Kidney (tissue), 14 donors: ENCODE results near the gene TRIM32. TPM values are rescaled to one million over a fixed set of nuclear protein-coding genes. Genes with fewer than 3 reads are reported as not detected.

Experiments
- DNase-seq, 5 donors: peaks; one replicate each; pipeline ENCODE4 v3.0.0-alpha.2; 2013 to 2020
- FAIRE-seq: peaks from 2 replicates; lab custom pipeline; 2012; peaks lifted over from hg19 to GRCh38; lab: Jason Lieb, UNC
- H3K27ac ChIP-seq, 2 donors: one replicate each; pipeline ENCODE4 v1.7.0; 2013; ENCODE audit warnings: low read depth in 2 of 2, low read length in 2 of 2, inconsistent platforms in 1 of 2
- H3K27me3 ChIP-seq: one replicate; pipeline ENCODE4 v1.7.1; 2013; ENCODE audit warnings: low read length, inconsistent platforms; ENCODE audit not compliant: control insufficient read depth, insufficient read depth
- H3K36me3 ChIP-seq, 3 donors: one replicate each; pipeline versions ENCODE4 v1.7.0 to v1.7.1; 2013; ENCODE audit warnings: low read length in 3 of 3, control low read depth in 1 of 3, inconsistent platforms in 1 of 3; ENCODE audit not compliant: insufficient read depth in 3 of 3, control insufficient read depth in 2 of 3
- H3K4me1 ChIP-seq, 3 donors: one replicate each; pipeline versions ENCODE4 v1.7.0 to v1.7.1; 2013; ENCODE audit warnings: low read length in 3 of 3, inconsistent platforms in 1 of 3, low read depth in 1 of 3; ENCODE audit not compliant: control insufficient read depth in 2 of 3, insufficient read depth in 2 of 3
- H3K4me3 ChIP-seq, 3 donors: one replicate each; pipeline versions ENCODE4 v1.7.0 to v1.8.1; 2013; ENCODE audit warnings: low read length in 3 of 3, control low read depth in 1 of 3, inconsistent platforms in 1 of 3
- H3K9ac ChIP-seq, 3 donors: one replicate each; pipeline versions ENCODE4 v1.7.0 to v1.7.1; 2013; ENCODE audit warnings: low read length in 3 of 3, control low read depth in 1 of 3, inconsistent platforms in 1 of 3
- H3K9me3 ChIP-seq, 3 donors: one replicate each; pipeline versions ENCODE4 v1.7.0 to v1.7.1; 2013; ENCODE audit warnings: low read length in 3 of 3, control low read depth in 1 of 3, inconsistent platforms in 1 of 3; ENCODE audit not compliant: control insufficient read depth in 2 of 3, insufficient read depth in 1 of 3
- intact Hi-C: fragments of 100-400 bp; cut with DNase I; formaldehyde crosslinking; loops from one replicate; pipeline ENCODE4 v1.11.1; 2022
- polyA plus RNA-seq: library from polyadenylated mRNA; stranded (reverse); fragments of 350-450 nt; fragmentation: Illumina TruSeq; extraction: RNeasy Lipid Tissue Mini Kit (QIAGEN cat#74804); gene quantifications from one replicate; pipeline ENCODE4 v1.2.3, GENCODE V29; 2014; ENCODE audit warnings: low read depth, low replicate concordance; ENCODE audit not compliant: insufficient read depth
- total RNA-seq: library from RNA; stranded (reverse); fragmentation: NEBNext Ultra II Directional; extraction: Animal tissue kit (Norgen Biotek cat#: 25700); gene quantifications from one replicate; pipeline ENCODE4 v1.2.1, GENCODE V29; 2021
- TF ChIP-seq, protein P1 (sequence below): IDR thresholded peaks from 3 replicates; pipeline ENCODE4 v1.5.1; 2012; ENCODE audit warnings: mild to moderate bottlenecking, moderate library complexity, borderline replicate concordance; ENCODE audit not compliant: insufficient read depth; ENCODE audit errors: extremely low read depth
- donor health status: control.
- donor health status: control.
- donor health status: control.
- donor health status: control.
- donor health status: control.
- donor health status: DM: yes; HTN: yes; CAD: no.
- donor health status: Normal renal cell carcinoma (clear cell type).

Gene TRIM32
- total and polyA plus RNA-seq, 2 donors from 2014 or later, result 5.2 to 22.6 TPM

GRCh38 chr9:116692616-116693015 lies 5.5 kb downstream of the TRIM32 start:
- no peak overlapping the region for H3K9ac ChIP-seq

DNA sequence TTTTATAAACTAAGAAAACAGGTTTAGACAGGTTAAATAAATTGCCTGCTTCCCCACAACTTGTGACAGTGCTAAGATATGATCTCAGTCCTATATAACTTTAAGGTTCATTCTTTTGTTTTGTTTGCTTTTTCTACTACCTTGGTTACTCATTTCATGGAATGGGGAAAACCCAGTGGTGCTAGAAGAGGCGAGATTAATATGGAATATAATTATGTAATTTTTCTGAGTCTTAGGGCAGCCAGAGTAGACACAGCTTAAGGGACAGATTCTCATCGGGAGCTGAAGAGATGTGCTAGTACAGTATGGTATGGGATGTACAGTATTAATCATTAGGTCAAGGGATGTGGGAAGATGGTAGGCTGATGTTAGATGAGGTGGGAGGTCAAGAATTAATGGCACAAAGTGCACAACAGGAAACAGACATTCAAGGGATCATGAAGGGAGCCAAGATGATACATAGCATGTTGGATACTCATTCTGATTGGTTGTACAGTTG lies 6.2 kb downstream of the TRIM32 start:
- no peak for FAIRE-seq
- Histone ChIP-seq H3K27ac (no peak overlapping the region), H3K9ac (no peak overlapping the region), H3K27me3 (no peaks in the 10 kb centered on the region), H3K9me3 (no peaks in the 10 kb centered on the region), H3K4me3 (no peak overlapping the region), H3K4me1 (peaks cover 0 to 10% (median 1%) of the 10 kb centered on the region in 3 donors), H3K36me3 (peaks cover 2 to 6% (median 4%) of the 10 kb centered on the region in 3 donors)
- TF ChIP-seq, protein P1, sequence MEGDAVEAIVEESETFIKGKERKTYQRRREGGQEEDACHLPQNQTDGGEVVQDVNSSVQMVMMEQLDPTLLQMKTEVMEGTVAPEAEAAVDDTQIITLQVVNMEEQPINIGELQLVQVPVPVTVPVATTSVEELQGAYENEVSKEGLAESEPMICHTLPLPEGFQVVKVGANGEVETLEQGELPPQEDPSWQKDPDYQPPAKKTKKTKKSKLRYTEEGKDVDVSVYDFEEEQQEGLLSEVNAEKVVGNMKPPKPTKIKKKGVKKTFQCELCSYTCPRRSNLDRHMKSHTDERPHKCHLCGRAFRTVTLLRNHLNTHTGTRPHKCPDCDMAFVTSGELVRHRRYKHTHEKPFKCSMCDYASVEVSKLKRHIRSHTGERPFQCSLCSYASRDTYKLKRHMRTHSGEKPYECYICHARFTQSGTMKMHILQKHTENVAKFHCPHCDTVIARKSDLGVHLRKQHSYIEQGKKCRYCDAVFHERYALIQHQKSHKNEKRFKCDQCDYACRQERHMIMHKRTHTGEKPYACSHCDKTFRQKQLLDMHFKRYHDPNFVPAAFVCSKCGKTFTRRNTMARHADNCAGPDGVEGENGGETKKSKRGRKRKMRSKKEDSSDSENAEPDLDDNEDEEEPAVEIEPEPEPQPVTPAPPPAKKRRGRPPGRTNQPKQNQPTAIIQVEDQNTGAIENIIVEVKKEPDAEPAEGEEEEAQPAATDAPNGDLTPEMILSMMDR, result no peak
- intact Hi-C loops, result no loop called here
- DNase-seq, result no peak

More at GRCh38 chr9:116692616-116693015, 5.5 kb downstream of the TRIM32 start:
- no peaks in the 10 kb centered on the region for H3K27me3 ChIP-seq
- peaks cover 0 to 1% (median 0%) of the 10 kb centered on the region in 3 donors for H3K36me3 ChIP-seq
- no peak overlapping the region for H3K27ac ChIP-seq
- intact Hi-C loops, result no loop called here
- no peak for FAIRE-seq
- TF ChIP-seq, protein P1, result no peak
- no peak for DNase-seq
- peaks cover 0 to 12% (median 7%) of the 10 kb centered on the region in 3 donors for H3K4me1 ChIP-seq
- no peak overlapping the region for H3K4me3 ChIP-seq
- H3K9me3 ChIP-seq, result no peaks in the 10 kb centered on the region

- DNase-seq (no peak), FAIRE-seq (no peak)
- no peaks in the 10 kb centered on the region for H3K27me3 ChIP-seq
- H3K4me3 ChIP-seq, result no peak overlapping the region
- H3K9me3 ChIP-seq, result no peaks in the 10 kb centered on the region
- peaks cover 5 to 19% (median 17%) of the 10 kb centered on the region in 3 donors for H3K36me3 ChIP-seq
- TF ChIP-seq, protein P1, result no peak
- intact Hi-C loops, result no loop called here
- H3K27ac ChIP-seq, result no peak overlapping the region
- H3K9ac ChIP-seq, result no peak overlapping the region
- no peaks in the 10 kb centered on the region for H3K4me1 ChIP-seq
These were observed 7.7 kb downstream of the TRIM32 start for GRCh38 chr9:116694785-116695291.

- Histone ChIP-seq H3K27ac (no peak overlapping the region), H3K36me3 (peaks cover 7 to 24% (median 23%) of the 10 kb centered on the region in 3 donors), H3K9me3 (no peaks in the 10 kb centered on the region), H3K27me3 (no peaks in the 10 kb centered on the region), H3K4me1 (no peaks in the 10 kb centered on the region), H3K4me3 (no peak overlapping the region), H3K9ac (no peak overlapping the region)
- no peak for FAIRE-seq
- TF ChIP-seq, protein P1, result no peak
- no peak for DNase-seq
- intact Hi-C loops, result no loop called here
These were observed 8.3 kb downstream of the TRIM32 start for GRCh38 chr9:116695438-116695837.
